B cell (primary cell): ENCODE data around the gene C19orf33. TPM values are rescaled to one million over a fixed set of nuclear protein-coding genes. Genes with fewer than 3 reads are reported as not detected.

Source experiments
- ATAC-seq: fragments of 200-7000 bp; cut with Tn5 transposase; one replicate; pipeline ENCODE4 v1.10.0; 2021; ENCODE audit warnings: low read depth, mild to moderate bottlenecking, moderate number of reproducible peaks, moderate library complexity
- CTCF ChIA-PET: fragments of 350-600 bp; sonication (Branson Sonifier 250); formaldehyde crosslinking; loops from one replicate; lab custom pipeline; 2021; ENCODE audit warnings: antibody characterized with exemption, inconsistent platforms; lab: Charles Lee
- POLR2A ChIA-PET: fragments of 350-600 bp; sonication (Branson Sonifier 250); formaldehyde crosslinking; loops from one replicate; lab custom pipeline; 2021; ENCODE audit warnings: antibody characterized with exemption; lab: Charles Lee
- DNase-seq: peaks from one replicate; pipeline ENCODE4 v3.0.0; 2013
- H2AFZ ChIP-seq: 2 replicates; pipeline ENCODE4 v1.6.1; 2012; ENCODE audit warnings: mild to moderate bottlenecking, low read depth, low read length; ENCODE audit not compliant: insufficient read depth, poor library complexity, severe bottlenecking
- H3K27ac ChIP-seq, 2 donors: 1 replicate in 1 of 2; 2 replicates in 1 of 2; pipeline ENCODE4 v1.5.1; 2012 to 2013; ENCODE audit warnings: low read length in 2 of 2, mild to moderate bottlenecking in 2 of 2, moderate library complexity in 1 of 2
- H3K27me3 ChIP-seq, 4 experiments: fragments of 200-600 bp in 1 of 4; sonication (generic) in 1 of 4; replicated peaks in 1 of 4; 1 replicate in 2 of 4; 2 replicates in 2 of 4; pipeline versions ENCODE4 v1.6.1 to v1.7.0; 2013 to 2016; ENCODE audit warnings: low read length in 3 of 4, mild to moderate bottlenecking in 2 of 4, mixed read lengths in 1 of 4, moderate library complexity in 1 of 4; ENCODE audit not compliant: insufficient read depth in 4 of 4, control insufficient read depth in 3 of 4; ENCODE audit errors: control extremely low read depth in 1 of 4
- H3K36me3 ChIP-seq, 2 experiments: replicated peaks in 1 of 2; 1 replicate in 1 of 2; 2 replicates in 1 of 2; pipeline versions ENCODE4 v1.6.1 to v1.7.1; 2013; ENCODE audit warnings: low read length in 1 of 2; ENCODE audit not compliant: insufficient read depth in 2 of 2, control insufficient read depth in 1 of 2; ENCODE audit errors: control extremely low read depth in 1 of 2, extremely low read depth in 1 of 2
- H3K4me1 ChIP-seq, 2 donors: fragments of 200-600 bp in 1 of 2; sonication (generic) in 1 of 2; 1 replicate in 1 of 2; 2 replicates in 1 of 2; pipeline versions ENCODE4 v1.5.1 to v1.6.1; 2013 to 2017; ENCODE audit warnings: low read length in 2 of 2; ENCODE audit not compliant: control insufficient read depth in 2 of 2, insufficient read depth in 2 of 2
- H3K4me2 ChIP-seq: replicated peaks from 2 replicates; pipeline ENCODE3; 2012; ENCODE audit warnings: mild to moderate bottlenecking, low read depth, low read length; ENCODE audit not compliant: poor library complexity, severe bottlenecking
- H3K4me3 ChIP-seq, 5 experiments: fragments of 200-600 bp in 1 of 5; sonication (generic) in 1 of 5; 1 replicate in 3 of 5; 2 replicates in 2 of 5; pipeline versions ENCODE4 v1.5.1 to v1.7.0; 2011 to 2016; ENCODE audit warnings: low read length in 4 of 5, mild to moderate bottlenecking in 4 of 5, low read depth in 2 of 5, control low read depth in 1 of 5, moderate library complexity in 1 of 5; ENCODE audit not compliant: insufficient read depth in 1 of 5; ENCODE audit errors: control extremely low read depth in 1 of 5, extremely low read depth in 1 of 5
- H3K79me2 ChIP-seq: fragments of 200-600 bp; sonication (generic); one replicate; pipeline ENCODE4 v1.6.0; 2016; ENCODE audit warnings: low read length; ENCODE audit not compliant: control insufficient read depth, insufficient read depth
- H3K9ac ChIP-seq: fragments of 200-600 bp; sonication (generic); 2 replicates; pipeline ENCODE4 v1.6.1; 2017; ENCODE audit warnings: mild to moderate bottlenecking, low read length, moderate library complexity
- H3K9me3 ChIP-seq, 3 donors: one replicate each; pipeline versions ENCODE4 v1.6.1 to v1.7.1; 2013; ENCODE audit warnings: low read length in 2 of 3; ENCODE audit not compliant: control insufficient read depth in 2 of 3, insufficient read depth in 1 of 3; ENCODE audit errors: control extremely low read depth in 1 of 3
- H4K20me1 ChIP-seq: 2 replicates; pipeline ENCODE4 v1.6.0; 2012; ENCODE audit warnings: mild to moderate bottlenecking, low read length; ENCODE audit not compliant: insufficient read depth, control insufficient read depth, poor library complexity, severe bottlenecking
- H3K27ac Mint-ChIP-seq: one replicate; pipeline ENCODE4 v1.8.0; 2021; ENCODE audit warnings: mixed read lengths
- H3K27me3 Mint-ChIP-seq: one replicate; pipeline ENCODE4 v1.8.0; 2021; ENCODE audit warnings: mixed read lengths
- H3K4me1 Mint-ChIP-seq: one replicate; pipeline ENCODE4 v1.8.0; 2021; ENCODE audit warnings: mixed read lengths
- H3K4me3 Mint-ChIP-seq: one replicate; pipeline ENCODE4 v1.8.0; 2021; ENCODE audit warnings: mixed read lengths
- H3K9me3 Mint-ChIP-seq: one replicate; pipeline ENCODE4 v1.8.0; 2022; ENCODE audit warnings: mixed read lengths; ENCODE audit not compliant: insufficient read depth
- CTCF ChIP-seq: fragments of 200-600 bp; IDR thresholded peaks from one replicate; pipeline ENCODE4 v1.8.0; 2022; ENCODE audit warnings: antibody characterized with exemption, mild to moderate bottlenecking
- EZH2 ChIP-seq: IDR thresholded peaks from 2 replicates; pipeline ENCODE4 v1.6.1; 2012; ENCODE audit warnings: borderline replicate concordance, low read depth, mild to moderate bottlenecking, moderate library complexity, low read length; ENCODE audit not compliant: insufficient read depth, poor library complexity, severe bottlenecking
- WGBS: methylation state at CpG from one replicate; pipeline ENCODE4 v1.1.5; 2013; ENCODE audit warnings: missing lambda C conversion rate; ENCODE audit not compliant: insufficient coverage; 5-methylcytosine and 5-hydroxymethylcytosine counted together
- intact Hi-C: fragments of 100-400 bp; cut with micrococcal nuclease; formaldehyde crosslinking; loops from one replicate; pipeline ENCODE4 v1.10.0; 2022
- polyA plus RNA-seq: library from polyadenylated mRNA; depleted of rRNA; stranded (reverse); fragments of >200 nt; gene quantifications from 2 replicates; pipeline ENCODE4 v1.2.3, GENCODE V29; 2012
- total RNA-seq, 2 donors: library from RNA; stranded (reverse); fragments of 120-200 nt in 1 of 2; gene quantifications; 1 replicate in 1 of 2; 2 replicates in 1 of 2; pipeline versions ENCODE4 v1.2.3 to v1.2.4, GENCODE V29; 2013 to 2022

Gene C19orf33
- total and polyA plus RNA-seq, 2 donors (not counting 1 experiment from before 2014, with no cell fraction given), result 1.2 TPM; not detected in 1

- H4K20me1 ChIP-seq, result no peaks in the 10 kb centered on the region
- TF ChIP-seq EZH2 (no peak), CTCF (no peak)
- H3K79me2 ChIP-seq, result no peaks in the 10 kb centered on the region
- H3K4me1 Mint-ChIP-seq, result peaks cover 31% of the 10 kb centered on the region
- H3K27me3 ChIP-seq, result peaks cover 0 to 2% (median 0%) of the 10 kb centered on the region in 4 experiments
- H3K9me3 Mint-ChIP-seq, result no peaks in the 10 kb centered on the region
- no peak overlapping the region for H3K9ac ChIP-seq
- ATAC-seq, result no peak
- ChIA-PET CTCF (interaction anchor here (0.6 to 1.2 kb wide), 2 partner anchors 87 to 224 kb away, joined by 3 to 5 read pairs; no protein-coding TSS in a partner anchor), POLR2A (no interaction called here)
- H3K9me3 ChIP-seq, result no peaks in the 10 kb centered on the region
- H3K4me1 ChIP-seq, result peaks cover 16 to 35% of the 10 kb centered on the region in 2 donors
- peaks cover 1 to 6% of the 10 kb centered on the region in 2 experiments for H3K36me3 ChIP-seq
- H2AFZ ChIP-seq, result no peak overlapping the region
- no peak overlapping the region for H3K27ac ChIP-seq
- DNase-seq, result no peak
- intact Hi-C loops, result no loop called here
- H3K4me3 ChIP-seq, result no peak overlapping the region
- no peak overlapping the region for H3K27ac Mint-ChIP-seq
- 94% methylated on average over 8 of the region's 11 CpGs for WGBS
- no peaks in the 10 kb centered on the region for H3K27me3 Mint-ChIP-seq
- no peak overlapping the region for H3K4me2 ChIP-seq
- peak overlapping the region; percentile 40 for H3K4me3 Mint-ChIP-seq
Measured at GRCh38 chr19:38321646-38322196, 17.7 kb downstream of the C19orf33 start.

GRCh38 chr19:38323291-38323690 is 19.2 kb downstream of the C19orf33 start:
- DNase-seq (no peak), ATAC-seq (no peak)
- ChIA-PET POLR2A (no interaction called here), CTCF (no interaction called here)
- Histone ChIP-seq H3K27ac (no peak overlapping the region), H3K36me3 (peaks cover 1 to 14% of the 10 kb centered on the region in 2 experiments), H3K4me3 (no peak overlapping the region), H3K4me2 (no peak overlapping the region), H3K27me3 (peaks cover 0 to 2% (median 0%) of the 10 kb centered on the region in 4 experiments), H2AFZ (no peak overlapping the region), H3K9ac (no peak overlapping the region), H4K20me1 (no peaks in the 10 kb centered on the region), H3K79me2 (no peaks in the 10 kb centered on the region), H3K9me3 (no peaks in the 10 kb centered on the region), H3K4me1 (peaks cover 8 to 23% of the 10 kb centered on the region in 2 donors)
- TF ChIP-seq CTCF (no peak), EZH2 (no peak)
- Mint-ChIP-seq H3K4me3 (no peak overlapping the region), H3K27me3 (no peaks in the 10 kb centered on the region), H3K9me3 (no peaks in the 10 kb centered on the region), H3K27ac (no peak overlapping the region), H3K4me1 (peaks cover 21% of the 10 kb centered on the region)
- intact Hi-C loops, result no loop called here
- 91% methylated on average over 5 of the region's 7 CpGs for WGBS
